ENCODE results near the gene PRDX1. TPM values are rescaled to one million over a fixed set of nuclear protein-coding genes. Genes with fewer than 3 reads are reported as not detected.

The PRDX1 gene
- 291 to 523 TPM (median 297 TPM) in 3 replicates for total RNA-seq
- long read RNA-seq, transcript PRDX1-202 (6 exons, 1,021 nt), result major isoform, 204 of 291 reads
- long read RNA-seq, partial matches to known transcripts, result 80 of 291 reads
- long read RNA-seq, other reads (novel, unspliced or antisense), result 7 of 291 reads

- Mint-ChIP-seq H3K4me3 (ENCODE audit: unreplicated experiment) (peak within 1 kb of the TSS; percentile 96), H3K9me3 (ENCODE audit: low read depth) (no peaks in the 10 kb centered on the region), H3K4me1 (ENCODE audit: low read depth) (peaks cover 48% of the 10 kb centered on the region), H3K27me3 (ENCODE audit: low read depth) (no peaks in the 10 kb centered on the region), H3K36me3 (ENCODE audit: low read depth) (peaks cover 4% of the 10 kb centered on the region), H3K27ac (ENCODE audit: unreplicated experiment) (peak within 1 kb of the TSS; percentile 93)
- peak; percentile 29 for TF ChIP-seq CTCF (IDR thresholded peaks at IDR 0.05)
- peak; percentile 97 for DNase-seq (ENCODE audit: low spot score)
These were observed at the start of gene PRDX1 for GRCh38 chr1:45521413-45522323. PRDX1 (minus strand) TSS chr1:45521884; CDS start chr1:45519043, 2,841 bp downstream.

- H3K9me3 Mint-ChIP-seq (ENCODE audit: low read depth), result no peaks in the 10 kb centered on the region
- peaks cover 26% of the 10 kb centered on the region for H3K36me3 Mint-ChIP-seq (ENCODE audit: low read depth)
- peaks cover 1% of the 10 kb centered on the region for H3K4me1 Mint-ChIP-seq (ENCODE audit: low read depth)
- no peak overlapping the region for H3K4me3 Mint-ChIP-seq (ENCODE audit: unreplicated experiment)
- H3K27me3 Mint-ChIP-seq (ENCODE audit: low read depth), result no peaks in the 10 kb centered on the region
- no peak for DNase-seq (ENCODE audit: low spot score)
- no peak for TF ChIP-seq CTCF (IDR thresholded peaks at IDR 0.05)
- H3K27ac Mint-ChIP-seq (ENCODE audit: unreplicated experiment), result no peak overlapping the region
These were observed 48.9 kb upstream of the PRDX1 start for GRCh38 chr1:45570631-45571030.

GRCh38 chr1:45569962-45570581, 48.4 kb upstream of the PRDX1 start:
- Mint-ChIP-seq H3K36me3 (ENCODE audit: low read depth) (peaks cover 26% of the 10 kb centered on the region), H3K27me3 (ENCODE audit: low read depth) (no peaks in the 10 kb centered on the region), H3K4me3 (ENCODE audit: unreplicated experiment) (no peak overlapping the region), H3K9me3 (ENCODE audit: low read depth) (no peaks in the 10 kb centered on the region), H3K27ac (ENCODE audit: unreplicated experiment) (no peak overlapping the region), H3K4me1 (ENCODE audit: low read depth) (no peaks in the 10 kb centered on the region)
- DNase-seq (ENCODE audit: low spot score), result peak; percentile 41
- TF ChIP-seq CTCF (IDR thresholded peaks at IDR 0.05), result peak; percentile 97

- peak; percentile 2 for DNase-seq (ENCODE audit: low spot score)
- H3K27ac Mint-ChIP-seq (ENCODE audit: unreplicated experiment), result no peak overlapping the region
- H3K9me3 Mint-ChIP-seq (ENCODE audit: low read depth), result no peaks in the 10 kb centered on the region
- peaks cover 26% of the 10 kb centered on the region for H3K36me3 Mint-ChIP-seq (ENCODE audit: low read depth)
- H3K4me1 Mint-ChIP-seq (ENCODE audit: low read depth), result no peaks in the 10 kb centered on the region
- no peak for TF ChIP-seq CTCF (IDR thresholded peaks at IDR 0.05)
- no peak overlapping the region for H3K4me3 Mint-ChIP-seq (ENCODE audit: unreplicated experiment)
- no peaks in the 10 kb centered on the region for H3K27me3 Mint-ChIP-seq (ENCODE audit: low read depth)
These were observed 47.9 kb upstream of the PRDX1 start for GRCh38 chr1:45569571-45569961.

GRCh38 chr1:45568421-45568820, 46.7 kb upstream of the PRDX1 start:
- Mint-ChIP-seq H3K4me1 (ENCODE audit: low read depth) (peaks cover 4% of the 10 kb centered on the region), H3K4me3 (ENCODE audit: unreplicated experiment) (no peak overlapping the region), H3K27me3 (ENCODE audit: low read depth) (no peaks in the 10 kb centered on the region), H3K36me3 (ENCODE audit: low read depth) (peaks cover 29% of the 10 kb centered on the region), H3K27ac (ENCODE audit: unreplicated experiment) (no peak overlapping the region), H3K9me3 (ENCODE audit: low read depth) (no peaks in the 10 kb centered on the region)
- TF ChIP-seq CTCF (IDR thresholded peaks at IDR 0.05), result no peak
- peak; percentile 38 for DNase-seq (ENCODE audit: low spot score)

Measured in chondrocyte (in vitro differentiated cells).